Activated gamma-delta T cell treated with Interleukin-2 at 50 U/mL for 16 hours (primary cell): Measurements from ENCODE around the gene KRT32.
"Not testable (repeated sequence)": the region's sequence is repeated elsewhere in the genome, so short reads cannot be mapped to it uniquely, and the experiment has no call there.

Source experiments
- DNase-seq: peaks from one replicate; pipeline ENCODE4 v3.0.0-alpha.2; 2020

Gene KRT32

DNA sequence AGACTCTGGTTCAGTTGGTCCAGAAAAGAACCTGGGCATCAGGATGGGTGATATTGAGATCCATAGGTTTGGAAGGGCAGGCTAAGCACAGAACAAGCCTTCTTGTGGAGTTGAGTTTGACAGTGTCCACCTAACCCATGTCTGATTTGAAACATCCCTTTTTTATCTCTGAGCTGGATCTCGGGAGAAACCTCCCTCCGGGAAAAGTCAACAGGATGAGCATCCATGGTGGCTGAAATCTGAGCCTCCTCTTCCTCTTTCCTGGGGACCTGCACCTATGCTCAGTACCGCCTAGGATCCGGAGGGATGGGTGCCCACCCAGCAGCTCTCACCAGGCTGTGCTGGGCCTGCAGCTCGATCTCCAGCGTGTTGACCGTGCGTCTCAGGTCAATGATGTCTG is 3.4 kb downstream of the KRT32 start:
- no peak for DNase-seq

DNA sequence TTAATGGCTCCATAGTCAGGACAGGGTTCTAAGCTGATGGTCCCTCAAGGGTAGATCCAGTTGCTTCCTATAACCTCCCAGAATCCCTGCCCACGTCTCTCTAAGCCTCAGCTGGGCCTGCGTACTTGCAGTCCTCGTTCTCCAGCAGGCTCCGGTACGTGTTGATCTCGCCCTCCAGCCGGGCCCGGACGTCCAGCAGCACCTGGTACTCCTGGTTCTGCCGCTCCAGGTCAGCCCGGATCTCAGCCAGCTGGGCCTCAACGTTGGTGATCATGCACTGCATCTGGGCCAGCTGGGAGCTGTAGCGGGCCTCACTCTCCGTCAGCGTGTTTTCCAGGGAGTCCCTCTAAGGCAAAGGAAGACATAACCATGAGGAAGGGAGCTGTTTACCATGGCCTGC is 4.5 kb downstream of the KRT32 start:
- no peak for DNase-seq

- no peak for DNase-seq
Observed at GRCh38 chr17:41457676-41458075, 9.5 kb downstream of the KRT32 start.

- no peak for DNase-seq
Observed at GRCh38 chr17:41456204-41456603, 11.0 kb downstream of the KRT32 start.

GRCh38 chr17:41455236-41455635 is 11.9 kb downstream of the KRT32 start:
- DNase-seq, result no peak

DNA sequence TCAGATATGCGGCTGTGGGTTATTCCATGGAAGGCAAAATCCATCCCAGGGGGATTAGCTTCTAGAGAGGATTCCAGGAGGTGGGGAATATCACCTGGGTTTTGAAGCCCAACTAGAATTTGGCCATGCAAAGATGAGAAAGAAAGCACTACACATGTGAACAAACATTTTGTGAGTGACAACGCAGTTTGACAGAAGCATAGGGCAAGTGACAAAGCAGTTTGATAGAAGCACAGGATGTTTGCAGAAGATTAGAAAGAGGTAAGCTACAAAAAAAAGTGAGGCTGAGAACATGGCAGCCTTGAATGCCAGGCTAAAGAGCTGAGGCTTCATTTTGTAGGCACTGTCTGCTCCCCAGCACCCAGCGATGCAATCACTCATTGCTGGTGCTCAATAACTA is 14.1 kb downstream of the KRT32 start:
- DNase-seq, result no peak

DNA sequence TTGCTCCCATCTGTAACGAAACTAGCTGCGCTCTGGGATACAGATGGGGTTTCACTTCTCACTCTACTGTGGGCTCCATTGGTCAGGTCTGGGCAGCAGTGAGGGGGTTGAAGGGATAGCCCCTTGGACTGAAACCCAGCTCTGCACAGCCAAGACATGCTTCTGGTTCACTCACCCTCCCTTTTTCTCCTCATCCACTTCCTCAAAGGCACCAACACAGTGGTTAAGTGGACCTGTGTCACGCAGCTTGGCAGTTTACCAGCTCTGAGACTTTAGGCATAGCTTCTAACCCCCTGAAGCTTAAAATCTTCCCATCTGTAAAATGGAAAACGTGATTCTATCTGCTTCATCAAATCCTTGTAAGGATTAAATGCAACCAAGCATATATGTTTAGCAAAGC is 14.9 kb downstream of the KRT32 start:
- no peak for DNase-seq

DNA sequence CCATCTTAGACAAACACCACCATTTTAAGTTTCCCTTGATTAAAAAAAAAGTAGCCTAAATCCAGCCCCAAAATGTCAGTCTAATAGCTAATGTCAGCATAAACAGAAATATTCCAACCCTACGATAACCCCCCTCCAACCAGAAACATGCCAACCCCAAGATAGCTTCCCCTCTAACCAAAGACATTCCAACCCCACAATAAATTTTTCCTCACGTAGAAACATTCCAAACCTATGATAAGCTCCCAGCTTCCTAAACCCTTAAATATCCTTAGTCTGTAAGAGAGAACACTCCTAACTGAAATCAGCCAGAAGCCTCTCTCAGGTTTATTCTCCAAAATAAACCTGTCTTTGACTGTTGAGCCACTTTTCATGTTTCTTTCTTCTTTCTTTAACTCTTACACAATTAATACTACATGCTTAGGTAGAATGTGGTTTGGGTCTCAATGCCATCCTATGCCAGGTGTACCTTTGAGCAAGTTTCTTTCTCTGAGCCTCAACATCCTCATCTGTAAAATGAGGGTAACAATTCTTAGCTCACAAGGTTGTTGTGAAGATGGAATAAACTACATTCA is 15.9 kb downstream of the KRT32 start:
- DNase-seq, result no peak

- no peak for DNase-seq
Observed at GRCh38 chr17:41449008-41449407, 18.2 kb downstream of the KRT32 start.

DNA sequence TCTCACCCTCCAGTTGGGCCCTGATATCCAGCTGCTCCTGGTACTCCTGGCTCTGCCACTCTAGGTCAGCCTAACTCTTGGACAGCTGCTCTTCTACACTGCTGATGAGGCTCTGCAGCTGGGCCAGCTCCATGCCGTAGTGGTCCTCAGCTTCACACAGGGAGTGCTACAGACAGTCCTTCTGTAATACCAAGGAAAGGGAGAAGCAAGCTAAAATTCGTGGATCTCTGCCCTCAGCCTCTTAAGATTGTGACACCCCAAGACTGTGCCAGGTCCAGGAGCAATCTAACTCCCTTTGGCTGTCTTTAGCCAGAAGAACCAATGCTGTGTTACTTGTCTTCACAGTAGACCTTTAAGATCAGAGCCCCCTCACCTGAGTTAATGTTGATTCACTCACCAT is 18.7 kb downstream of the KRT32 start:
- DNase-seq, result no peak

GRCh38 chr17:41446806-41447205 is 20.4 kb downstream of the KRT32 start:
- DNase-seq, result no peak

GRCh38 chr17:41444640-41445039 is 22.5 kb downstream of the KRT32 start:
- DNase-seq, result no peak

GRCh38 chr17:41444186-41444585 is 23.0 kb downstream of the KRT32 start:
- no peak for DNase-seq

DNA sequence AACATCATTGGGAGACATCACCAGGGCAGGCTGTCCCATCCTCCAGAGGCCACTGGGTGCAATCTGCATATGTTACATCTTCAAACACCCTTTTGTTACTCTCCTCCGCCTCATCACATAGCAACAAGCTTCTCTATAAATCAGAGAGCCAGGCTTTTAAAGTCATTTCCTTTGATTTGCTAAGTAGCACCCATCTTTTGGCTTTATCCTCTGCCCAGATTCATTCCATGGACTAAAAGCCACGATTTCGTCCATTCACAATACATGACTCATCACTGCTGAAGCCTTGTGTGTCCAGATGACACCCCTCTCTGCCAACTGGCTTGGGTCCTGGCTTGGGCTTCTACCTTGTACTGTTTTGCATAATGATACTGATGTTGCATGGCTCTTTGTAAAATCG is 24.4 kb downstream of the KRT32 start:
- no peak for DNase-seq

DNA sequence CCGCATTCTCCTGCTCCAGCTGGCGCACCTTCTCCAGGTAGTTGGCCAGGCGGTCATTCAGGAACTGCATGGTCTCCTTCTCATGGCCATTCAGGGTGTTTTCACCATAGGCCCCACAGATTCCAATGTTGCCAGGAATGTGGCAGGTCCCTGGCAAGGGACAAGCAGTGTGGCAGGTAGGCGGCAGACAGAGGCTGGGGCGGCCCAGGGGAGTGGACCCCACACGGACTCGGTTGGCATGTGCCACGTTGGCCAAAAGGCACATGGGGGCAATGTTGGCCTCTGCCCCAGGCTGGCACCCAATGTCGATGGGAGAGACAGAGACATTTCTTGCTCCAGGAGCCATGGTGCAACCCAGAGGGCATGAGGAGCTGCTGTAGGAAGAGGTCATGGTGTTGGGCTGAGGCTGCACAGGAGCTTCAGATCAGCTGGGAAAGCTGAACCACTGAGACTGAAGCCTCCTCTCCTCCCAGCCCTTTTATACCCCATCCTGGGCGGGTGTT is 26.6 kb downstream of the KRT32 start, which contains the start of gene KRT38:
Gene KRT38, minus strand, starts transcription at position 453 of the 503 bp plus-strand sequence. Its CDS starts 62 bp downstream, at position 391.
- no peak for DNase-seq

GRCh38 chr17:41439375-41439774 is 27.8 kb downstream of the KRT32 start:
- no peak for DNase-seq

DNA sequence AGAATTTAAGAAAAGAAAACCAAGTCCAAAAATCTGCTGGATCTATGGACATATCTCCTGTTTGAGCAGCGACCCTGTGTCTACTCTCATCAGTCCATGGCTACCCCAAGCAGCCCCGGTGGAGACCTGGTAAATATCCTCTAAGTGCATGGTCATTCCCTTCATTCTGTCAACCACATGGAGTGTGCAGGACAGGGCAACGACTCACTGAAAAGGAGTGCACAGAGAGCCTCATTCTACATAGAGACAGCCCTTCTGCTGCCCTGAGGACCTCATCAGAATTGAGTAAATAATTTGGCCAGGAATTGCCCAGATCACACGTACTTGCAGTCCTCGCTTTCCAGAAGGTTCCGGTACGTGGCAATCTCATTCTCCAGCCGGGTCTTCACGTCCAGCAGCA is 29.4 kb downstream of the KRT32 start:
- DNase-seq, result no peak

DNA sequence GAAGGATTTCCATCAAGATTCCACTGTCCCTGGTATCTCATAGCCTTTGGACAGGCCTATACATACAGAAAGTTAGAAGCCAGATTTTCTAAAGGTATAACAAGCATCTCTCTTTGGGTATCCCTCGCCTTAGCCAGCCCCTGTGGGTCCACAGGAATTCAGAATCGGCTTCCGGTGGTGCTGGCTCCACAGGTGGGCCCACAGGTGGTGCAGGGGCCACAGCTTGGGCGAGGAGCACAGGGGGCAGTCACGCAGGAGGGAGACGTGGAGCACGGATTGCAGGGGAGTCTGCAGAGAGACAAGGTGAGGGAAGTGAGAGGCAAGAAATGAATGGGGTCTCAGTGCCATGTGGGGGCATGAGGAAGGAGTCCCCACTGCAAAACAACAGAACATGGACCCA is 29.9 kb downstream of the KRT32 start:
- no peak for DNase-seq

DNA sequence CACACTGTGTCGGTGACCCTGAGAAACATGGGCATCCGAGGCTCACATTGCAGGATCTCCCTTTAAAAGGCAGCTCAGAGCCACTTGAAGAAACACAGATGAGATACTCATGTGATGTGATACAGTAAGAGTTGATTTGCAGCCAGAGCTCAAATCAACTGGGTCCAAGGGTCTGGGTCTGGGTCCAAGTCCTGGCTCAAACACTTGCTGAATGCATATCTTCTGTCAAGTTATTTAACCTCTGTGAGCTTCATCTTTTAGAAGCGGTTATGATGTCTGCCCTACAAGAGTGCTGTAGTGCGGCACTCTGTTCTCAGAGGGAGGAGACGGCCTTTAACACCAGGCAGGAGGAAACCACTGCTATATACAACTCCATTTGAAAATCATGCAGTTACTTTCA is 32.8 kb downstream of the KRT32 start:
- DNase-seq, result no peak

DNA sequence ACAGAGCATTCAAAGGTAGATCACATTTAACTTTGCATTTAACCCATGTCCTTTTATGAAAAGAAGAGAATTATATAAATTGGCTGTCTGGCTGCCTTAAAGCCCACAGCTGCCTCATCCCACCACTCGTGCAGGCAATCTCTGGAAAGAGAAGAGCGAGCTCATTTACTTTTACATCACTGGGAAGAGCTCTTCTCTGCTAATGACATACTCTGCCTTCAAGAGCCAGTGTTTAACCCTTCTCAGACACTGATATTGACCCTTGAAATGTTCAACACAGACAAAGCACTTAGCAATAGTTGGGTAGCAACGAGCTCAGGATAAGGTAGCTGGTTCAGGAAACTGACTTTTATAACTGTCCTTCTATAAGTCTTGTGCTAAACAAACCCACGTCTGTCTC is 33.2 kb downstream of the KRT32 start:
- no peak for DNase-seq

- DNase-seq, result no peak
Observed at GRCh38 chr17:41433586-41433985, 33.6 kb downstream of the KRT32 start.

DNA sequence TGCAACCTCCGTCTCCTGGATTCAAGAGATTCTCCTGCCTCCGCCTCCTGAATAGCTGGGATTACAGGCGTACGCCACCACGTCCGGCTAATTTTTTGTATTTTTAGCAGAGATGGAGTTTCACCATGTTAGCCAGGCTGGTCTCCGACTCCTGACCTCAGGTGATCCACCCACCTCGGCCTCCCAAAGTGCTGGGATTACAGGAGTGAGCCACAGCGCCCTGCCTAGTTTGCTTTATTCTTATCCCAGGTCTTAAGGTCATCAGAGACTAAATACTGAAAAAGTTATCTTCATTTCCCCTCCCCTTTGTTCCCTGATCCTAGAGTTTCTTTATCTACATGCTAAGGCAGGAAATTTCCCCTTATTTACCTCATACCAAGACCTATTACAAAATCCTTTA is 36.8 kb downstream of the KRT32 start:
- DNase-seq, result not testable (repeated sequence)

GRCh38 chr17:41429667-41430066 is 37.5 kb downstream of the KRT32 start:
- DNase-seq, result no peak

GRCh38 chr17:41428591-41429291 is 38.4 kb downstream of the KRT32 start:
- no peak for DNase-seq

- no peak for DNase-seq
Observed at GRCh38 chr17:41424111-41424635, 43.0 kb downstream of the KRT32 start, which contains the start of gene KRT37. Gene KRT37 (minus strand): TSS chr17:41424585. CDS start chr17:41424523, 62 bp downstream.
